HG03378 (cell line): ENCODE results near the gene ELL.
"Not testable (repeated sequence)": the region's sequence is repeated elsewhere in the genome, so short reads cannot be mapped to it uniquely, and the experiment has no call there.

Source experiments
- ATAC-seq: cut with Tn5 transposase; IDR thresholded peaks from one replicate; pipeline ENCODE4 v1.9.1; 2021; ENCODE audit warnings: mild to moderate bottlenecking, moderate library complexity; ENCODE audit not compliant: unreplicated experiment

The ELL gene

GRCh38 chr19:18521692-18522123, at the start of gene ELL:
Gene ELL (minus strand): TSS chr19:18522070. CDS start chr19:18522055, 15 bp downstream.
- ATAC-seq = peak; percentile 2

- no peak for ATAC-seq
Observed at GRCh38 chr19:18568367-18568766, 46.5 kb upstream of the ELL start.

DNA sequence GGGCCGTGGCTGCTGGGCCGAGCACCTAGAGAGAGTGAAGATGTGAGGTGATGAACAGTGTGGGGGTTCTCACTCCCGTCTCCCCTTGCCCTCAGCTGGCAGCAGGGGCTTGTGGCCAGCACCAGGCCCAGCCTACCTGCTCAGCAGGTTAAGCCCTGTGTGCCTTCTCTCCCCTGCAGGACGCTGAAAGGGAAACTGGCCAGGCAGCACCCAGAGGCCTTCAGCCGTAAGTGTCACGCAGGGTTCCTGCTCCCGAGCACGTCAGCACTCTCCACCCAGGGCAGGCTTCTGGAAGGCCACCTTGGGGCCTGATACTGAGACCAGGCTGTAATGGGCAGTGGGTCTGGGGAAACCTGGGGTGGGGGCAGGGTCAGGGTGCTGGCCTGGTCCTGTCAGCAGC, 45.1 kb upstream of the ELL start:
- ATAC-seq = no peak

DNA sequence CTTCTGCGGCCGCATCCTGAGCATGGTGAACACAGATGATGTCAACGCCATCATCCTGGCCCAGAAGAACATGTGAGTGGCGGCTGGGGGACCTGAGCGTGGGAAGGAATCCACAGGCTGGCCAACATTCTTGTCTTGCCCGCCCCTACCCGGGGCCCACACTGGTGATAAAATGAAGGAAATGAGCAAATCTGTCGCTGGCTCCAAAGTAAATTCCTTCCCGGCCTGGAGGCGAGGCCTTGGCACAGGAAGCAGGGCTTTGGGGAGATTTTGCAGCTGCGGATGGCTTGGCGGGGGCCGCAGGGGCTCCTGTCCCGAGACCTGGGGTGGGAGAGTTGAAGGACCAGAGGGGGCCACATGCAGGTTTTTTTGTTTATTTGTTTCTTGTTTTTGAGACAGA, 40.2 kb upstream of the ELL start:
- ATAC-seq = no peak

- ATAC-seq = no peak
Observed at GRCh38 chr19:18559685-18560084, 37.8 kb upstream of the ELL start.

DNA sequence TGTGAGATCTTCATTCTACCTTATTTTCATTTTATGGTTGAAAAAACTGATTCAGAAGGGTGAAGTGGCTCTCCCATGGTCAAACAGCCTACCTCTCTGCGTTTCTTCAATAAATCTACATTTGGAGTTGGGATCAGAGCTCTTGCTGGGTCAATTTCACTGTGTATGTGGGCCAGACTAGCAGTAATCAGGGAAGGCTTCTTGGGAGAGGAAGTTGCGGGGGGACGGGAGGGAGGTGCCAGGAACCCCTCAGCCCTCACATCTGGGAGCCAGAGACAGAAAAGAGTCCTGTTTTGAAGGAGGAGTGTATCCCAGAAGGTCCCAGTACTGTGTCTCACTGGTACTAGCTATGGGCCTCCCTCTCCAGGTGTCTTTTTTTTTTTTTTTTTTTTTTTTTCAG, 36.7 kb upstream of the ELL start:
- no peak for ATAC-seq

- no peak for ATAC-seq
Observed at GRCh38 chr19:18558202-18558555, 36.3 kb upstream of the ELL start.

DNA sequence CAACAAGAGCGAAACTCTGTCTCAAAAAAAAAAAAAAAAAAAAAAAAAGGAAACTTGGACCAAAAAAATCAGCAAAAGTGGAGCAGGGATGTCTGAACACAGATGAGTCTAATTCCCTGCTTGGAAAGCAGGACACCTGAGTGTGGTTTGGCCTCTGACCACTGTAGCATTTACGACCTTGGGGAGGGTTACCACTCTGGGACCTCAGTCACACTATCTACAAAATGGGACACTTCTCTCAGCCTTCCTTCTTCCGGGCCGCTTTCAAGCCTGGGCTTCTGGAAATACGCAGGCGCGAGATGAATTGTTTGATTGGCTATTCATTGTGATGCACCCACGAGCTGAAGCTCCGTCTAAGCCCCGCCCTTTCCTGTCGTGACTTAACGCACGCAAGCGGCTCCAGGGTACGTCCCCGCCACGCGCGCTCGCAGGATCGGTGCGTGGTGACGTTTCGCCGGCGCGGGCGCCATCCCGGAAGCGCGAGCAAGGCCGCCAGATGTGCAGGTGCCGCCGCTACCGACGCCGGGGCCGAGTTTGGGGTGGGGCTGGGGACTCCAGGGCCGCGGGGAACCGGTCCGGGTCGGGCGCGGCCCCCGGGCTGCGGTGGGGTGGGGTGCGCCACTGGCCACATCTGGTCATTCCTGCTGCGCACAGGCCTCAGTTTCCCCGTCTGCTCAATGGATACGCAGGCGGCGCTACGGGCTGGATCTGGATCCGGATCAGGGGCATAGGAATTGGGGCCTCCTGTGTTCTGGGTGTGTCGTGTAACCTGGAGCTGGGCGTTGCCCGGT, 35.7 kb upstream of the ELL start, which contains the start of gene KXD1:
Gene KXD1 (plus strand): TSS at position 460 of the 791 bp plus-strand sequence. CDS start 4,187 bp downstream, outside the sequence.
- peak; percentile 93 for ATAC-seq

DNA sequence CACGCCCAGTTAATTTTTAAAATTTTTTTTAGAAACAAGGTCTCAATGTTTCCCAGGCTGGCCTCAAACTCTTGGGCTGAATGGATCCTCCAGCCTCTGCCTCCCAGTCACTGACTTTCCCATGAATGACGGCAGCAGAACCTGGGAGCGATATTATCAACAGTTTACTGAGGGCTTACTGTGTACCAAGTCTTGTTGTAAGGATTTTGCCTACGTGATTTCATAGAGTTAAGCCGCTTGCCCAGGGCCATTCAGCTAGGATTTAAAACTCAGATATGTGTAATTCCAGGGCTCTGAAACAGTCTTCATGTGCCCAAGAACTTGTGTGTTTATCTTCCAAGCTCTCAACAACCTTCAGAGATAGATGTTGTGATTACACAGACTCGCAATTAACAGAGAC, 29.8 kb upstream of the ELL start:
- ATAC-seq = no peak

DNA sequence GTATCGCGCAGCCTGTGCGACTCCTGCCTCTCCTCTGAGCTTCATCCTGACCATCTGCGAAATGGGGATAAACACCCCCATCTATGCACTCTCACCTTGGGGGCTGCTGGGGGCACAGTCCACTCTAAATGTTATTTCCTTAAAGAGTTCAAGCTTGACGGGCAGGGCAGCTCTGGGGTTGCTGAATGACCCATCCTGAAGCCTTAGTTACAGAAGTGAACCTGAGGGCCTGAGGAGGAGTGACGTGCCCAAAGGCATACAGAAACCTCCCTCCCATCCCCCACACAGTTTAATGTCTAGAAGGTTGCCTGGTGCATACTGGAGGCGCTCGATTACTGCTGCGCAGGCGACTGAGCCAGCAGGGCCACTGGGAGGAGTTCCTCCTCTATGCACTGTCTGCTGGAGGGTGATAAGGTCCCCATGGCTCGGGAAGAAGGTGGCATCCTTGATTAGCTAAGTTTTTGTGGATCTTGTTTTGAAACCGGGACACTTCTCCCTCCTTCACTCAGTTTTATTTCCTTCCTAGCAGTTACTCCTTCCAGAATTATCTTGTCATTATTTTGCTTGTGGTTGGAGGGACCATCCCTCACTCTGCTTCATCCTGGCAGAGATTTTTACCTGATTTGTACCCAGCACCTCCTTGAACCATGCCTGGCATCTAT, 22.1 kb upstream of the ELL start:
- peak; percentile 69 for ATAC-seq

DNA sequence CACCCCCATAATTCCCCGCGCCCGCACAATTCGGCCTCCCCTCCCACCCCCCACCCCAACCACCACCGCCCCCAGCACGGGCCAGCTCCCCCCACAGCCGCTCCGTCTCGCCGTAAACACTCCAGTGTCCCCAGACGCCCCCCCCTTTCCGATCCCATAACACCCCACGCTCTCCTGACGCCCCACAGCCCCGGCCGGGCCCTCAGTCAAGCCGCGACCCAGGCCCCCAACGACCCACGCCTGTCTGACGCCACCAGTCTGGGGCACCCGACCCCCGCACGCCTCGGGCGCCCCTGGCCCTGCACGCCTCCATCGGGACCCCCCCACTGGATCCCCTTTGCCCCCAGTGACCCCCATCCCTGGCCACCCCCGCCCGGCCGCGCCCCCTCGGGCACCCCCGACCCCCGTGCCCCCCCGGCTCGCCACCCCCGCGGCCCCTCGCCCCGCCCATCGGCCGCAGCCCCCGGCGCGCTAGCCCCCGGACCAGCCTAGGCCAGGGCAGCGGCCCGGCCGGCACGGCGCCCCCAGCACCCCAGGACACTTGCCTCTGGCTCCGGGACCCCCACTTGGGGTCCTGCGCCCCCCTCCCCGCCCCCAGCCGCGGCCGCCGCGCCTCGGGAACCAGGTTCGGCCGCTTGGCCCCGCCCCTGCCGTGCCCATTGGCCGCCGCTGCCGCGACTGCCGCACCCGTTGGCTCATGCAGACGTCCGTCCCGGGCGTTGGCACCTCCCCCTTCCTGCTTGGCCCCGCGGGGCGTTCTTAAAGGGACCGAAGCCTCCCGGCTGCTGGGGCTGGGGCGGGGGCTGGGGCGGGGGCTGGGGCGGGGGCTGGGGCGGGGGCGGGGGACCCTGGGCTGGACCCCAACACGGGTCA, 21.3 kb upstream of the ELL start, which contains the start of gene FKBP8:
Gene FKBP8 (minus strand): TSS at position 633 of the 873 bp plus-strand sequence. CDS start 1,603 bp downstream, outside the sequence.
- peak; percentile 73 for ATAC-seq

GRCh38 chr19:18541992-18542940, 20.4 kb upstream of the ELL start:
- no peak for ATAC-seq

GRCh38 chr19:18541258-18541991, 19.6 kb upstream of the ELL start:
- no peak for ATAC-seq

GRCh38 chr19:18540200-18540599, 18.3 kb upstream of the ELL start:
- not testable (repeated sequence) for ATAC-seq

GRCh38 chr19:18539372-18539771, 17.5 kb upstream of the ELL start:
- no peak for ATAC-seq

- no peak for ATAC-seq
Observed at GRCh38 chr19:18538115-18538514, 16.2 kb upstream of the ELL start.

GRCh38 chr19:18537431-18537830, 15.6 kb upstream of the ELL start:
- ATAC-seq = no peak

- no peak for ATAC-seq
Observed at GRCh38 chr19:18536475-18536874, 14.6 kb upstream of the ELL start.

DNA sequence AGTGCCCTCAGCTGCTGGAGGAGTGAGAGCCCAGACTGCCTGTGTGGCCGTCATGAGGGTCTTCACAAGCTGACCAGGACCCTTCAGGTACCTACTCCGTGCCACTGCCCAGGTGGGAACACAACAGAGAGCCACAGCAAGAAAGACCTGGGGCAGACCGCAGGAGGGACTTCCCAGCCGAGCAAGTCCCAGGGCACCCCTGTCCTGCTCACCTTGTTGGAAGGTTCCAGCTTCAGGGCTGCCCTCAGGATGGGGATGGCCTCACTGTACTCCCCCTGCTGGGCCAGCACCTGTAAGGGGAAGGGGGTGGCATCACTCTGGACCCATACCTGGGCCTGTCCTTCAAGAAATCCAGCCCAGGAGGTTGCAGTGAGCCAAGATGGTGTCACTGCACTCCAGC, 11.2 kb upstream of the ELL start:
- ATAC-seq = no peak
